HCT116 (cell line): ENCODE data around the gene ACP1. TPM values are rescaled to one million over a fixed set of nuclear protein-coding genes. Genes with fewer than 3 reads are reported as not detected.

Experiments used
- ATAC-seq: fragments of 200-7000 bp; cut with Tn5 transposase; 2 replicates; pipeline ENCODE4 v1.9.1; 2020; ENCODE audit warnings: mild to moderate bottlenecking, moderate library complexity
- BruUV-seq: library from RNA; stranded (reverse); fragments of 400-500 nt; replicated peaks from 2 replicates; lab custom pipeline; 2021; lab: Mats Ljungman, UMichigan
- CTCF ChIA-PET: fragments of 300-600 bp; sonication (Branson Sonifier 250); formaldehyde crosslinking; loops from one replicate; lab custom pipeline; 2021; ENCODE audit warnings: antibody characterized with exemption; lab: Charles Lee
- POLR2A ChIA-PET: fragments of 300-600, 350-600 bp; sonication (Branson Sonifier 250); formaldehyde crosslinking; loops from one replicate; lab custom pipeline; 2021; ENCODE audit warnings: antibody characterized with exemption; lab: Charles Lee
- RAD21 ChIA-PET, 2 experiments: fragments of 300-600 bp; sonication (Branson Sonifier 250); formaldehyde crosslinking; loops; one replicate each; lab custom pipeline; 2023; ENCODE audit warnings: low total read pairs in 2 of 2; ENCODE audit not compliant: uncharacterized antibody in 2 of 2, unreplicated experiment in 2 of 2, low non-redundant PET in 1 of 2; lab: Charles Lee
- DNase-seq: peaks from one replicate; pipeline ENCODE4 v3.0.0-alpha.2; 2010; ENCODE audit warnings: low read depth, low spot score
- H2AFZ ChIP-seq: fragments of 200-600 bp; shearing (Covaris generic), sonication (generic); 2 replicates; pipeline ENCODE4 v1.6.1; 2017; ENCODE audit warnings: low read depth, mixed run types, mixed read lengths, antibody characterized with exemption, low read length; ENCODE audit not compliant: poor library complexity, severe bottlenecking
- H3K27ac ChIP-seq: 2 replicates; pipeline ENCODE4 v1.5.1; 2012; ENCODE audit warnings: low read depth, low read length
- H3K27me3 ChIP-seq: fragments of 200-600 bp; sonication (generic); 2 replicates; pipeline ENCODE4 v1.6.1; 2016; ENCODE audit warnings: mixed run types, low read length, mixed read lengths; ENCODE audit not compliant: insufficient read depth
- H3K36me3 ChIP-seq, 2 experiments: fragments of 200-500 bp in 1 of 2; fragments of 200-600 bp in 1 of 2; sonication (Bioruptor generic) in 1 of 2; sonication (generic) in 1 of 2; 2 replicates each; pipeline versions ENCODE4 v1.5.1 to v1.6.1; 2014 to 2016; ENCODE audit warnings: low read length in 2 of 2, inconsistent platforms in 1 of 2, mixed read lengths in 1 of 2, mixed run types in 1 of 2; ENCODE audit not compliant: insufficient read depth in 2 of 2, control insufficient read depth in 1 of 2
- H3K4me1 ChIP-seq, 2 experiments: fragments of 200-600 bp in 1 of 2; sonication (generic) in 1 of 2; 2 replicates each; pipeline versions ENCODE4 v1.5.1 to v1.6.1; 2012 to 2017; ENCODE audit warnings: low read length in 2 of 2, inconsistent platforms in 1 of 2, mild to moderate bottlenecking in 1 of 2, mixed read lengths in 1 of 2, mixed run types in 1 of 2, moderate library complexity in 1 of 2; ENCODE audit not compliant: insufficient read depth in 2 of 2, control insufficient read depth in 1 of 2
- H3K4me2 ChIP-seq: fragments of 200-600 bp; sonication (generic); 2 replicates; pipeline ENCODE4 v1.6.1; 2017; ENCODE audit warnings: mixed run types, low read length, mixed read lengths
- H3K4me3 ChIP-seq, 2 experiments: fragments of 200-600 bp in 1 of 2; sonication (generic) in 1 of 2; replicated peaks in 1 of 2; 2 replicates each; pipeline ENCODE4 v1.5.1; 2011 to 2016; ENCODE audit warnings: low read length in 2 of 2, control low read depth in 1 of 2, low read depth in 1 of 2, mild to moderate bottlenecking in 1 of 2, mixed read lengths in 1 of 2, mixed run types in 1 of 2
- H3K79me2 ChIP-seq: fragments of 200-600 bp; sonication (generic); 2 replicates; pipeline ENCODE4 v1.6.1; 2017; ENCODE audit warnings: mild to moderate bottlenecking, mixed run types, low read length, moderate library complexity, mixed read lengths; ENCODE audit not compliant: insufficient read depth
- H3K9ac ChIP-seq: fragments of 200-600 bp; sonication (generic); 2 replicates; pipeline ENCODE4 v1.6.1; 2016; ENCODE audit warnings: low read length, mixed read lengths
- H3K9me2 ChIP-seq: fragments of 200-600 bp; sonication (generic), shearing (Covaris generic); 2 replicates; pipeline ENCODE4 v1.6.1; 2017; ENCODE audit warnings: mixed run types, mild to moderate bottlenecking, moderate library complexity; ENCODE audit not compliant: insufficient read depth
- H3K9me3 ChIP-seq, 2 experiments: fragments of 200-500 bp in 1 of 2; fragments of 200-600 bp in 1 of 2; sonication (Bioruptor generic) in 1 of 2; sonication (generic) in 1 of 2; 2 replicates each; pipeline ENCODE4 v1.6.1; 2014 to 2017; ENCODE audit warnings: low read length in 2 of 2, mixed read lengths in 2 of 2, inconsistent platforms in 1 of 2, low read depth in 1 of 2, mild to moderate bottlenecking in 1 of 2, mixed run types in 1 of 2, moderate library complexity in 1 of 2; ENCODE audit not compliant: control insufficient read depth in 1 of 2, insufficient read depth in 1 of 2
- H4K20me1 ChIP-seq: fragments of 200-600 bp; sonication (generic), shearing (Covaris generic); 2 replicates; pipeline ENCODE4 v1.6.1; 2017; ENCODE audit warnings: mixed run types, mild to moderate bottlenecking, moderate library complexity; ENCODE audit not compliant: insufficient read depth
- CBX3 ChIP-seq: IDR thresholded peaks from 2 replicates; pipeline ENCODE4 v1.6.1; 2012; ENCODE audit warnings: low read depth
- CEBPB ChIP-seq: IDR thresholded peaks from 2 replicates; pipeline ENCODE4 v1.6.1; 2012; ENCODE audit warnings: low read depth
- ELF1 ChIP-seq: IDR thresholded peaks from 2 replicates; pipeline ENCODE4 v1.6.1; 2012; ENCODE audit warnings: low read depth, borderline replicate concordance
- EZH2 ChIP-seq: fragments of 200-600 bp; sonication (generic); IDR thresholded peaks from 2 replicates; pipeline ENCODE4 v1.6.1; 2017; ENCODE audit warnings: antibody characterized with exemption, mixed run types
- FOSL1 ChIP-seq: IDR thresholded peaks from 2 replicates; pipeline ENCODE4 v1.6.1; 2012; ENCODE audit warnings: low read depth
- POLR2A ChIP-seq: IDR thresholded peaks from 2 replicates; pipeline ENCODE4 v1.7.0; 2011; ENCODE audit warnings: borderline replicate concordance; ENCODE audit not compliant: insufficient read depth, insufficient read length; ENCODE audit errors: extremely low read depth
- RAD21 ChIP-seq: IDR thresholded peaks from 2 replicates; pipeline ENCODE4 v1.6.1; 2012; ENCODE audit warnings: low read depth, mild to moderate bottlenecking
- SIN3A ChIP-seq: IDR thresholded peaks from 2 replicates; pipeline ENCODE4 v1.6.1; 2012; ENCODE audit warnings: low read depth
- ZFX ChIP-seq: fragments of 450-650 bp; IDR thresholded peaks from 2 replicates; pipeline ENCODE4 v1.6.1; 2017
- intact Hi-C: fragments of 100-400 bp; cut with micrococcal nuclease; formaldehyde crosslinking; loops from 2 replicates; pipeline ENCODE4 v1.10.0; 2022
- total RNA-seq: library from RNA; stranded (reverse); gene quantifications from one replicate; pipeline ENCODE4 v1.2.1, GENCODE V29; 2021; ENCODE audit not compliant: unreplicated experiment
- TF ChIP-seq, protein P1 (sequence below): IDR thresholded peaks from 2 replicates; pipeline ENCODE4 v1.6.1; 2012; ENCODE audit warnings: low read depth
- TF ChIP-seq, protein P2 (sequence below): IDR thresholded peaks from 2 replicates; pipeline ENCODE4 v1.6.1; 2012
- TF ChIP-seq, protein P3 (sequence below), 3 experiments: fragments of 200-600 bp in 1 of 3; sonication (generic) in 1 of 3; IDR thresholded peaks in 2 of 3; conservative IDR thresholded peaks in 1 of 3; 2 replicates each; pipeline ENCODE4 v1.5.1; 2012 to 2017; ENCODE audit warnings: low read depth in 2 of 3, low read length in 2 of 3, antibody characterized with exemption in 1 of 3, borderline replicate concordance in 1 of 3, control low read depth in 1 of 3, mild to moderate bottlenecking in 1 of 3, mixed read lengths in 1 of 3, mixed run types in 1 of 3, moderate library complexity in 1 of 3; ENCODE audit not compliant: insufficient read depth in 1 of 3

The ACP1 gene
- total RNA-seq, 1 experiment from 2014 or later = 113 TPM

DNA sequence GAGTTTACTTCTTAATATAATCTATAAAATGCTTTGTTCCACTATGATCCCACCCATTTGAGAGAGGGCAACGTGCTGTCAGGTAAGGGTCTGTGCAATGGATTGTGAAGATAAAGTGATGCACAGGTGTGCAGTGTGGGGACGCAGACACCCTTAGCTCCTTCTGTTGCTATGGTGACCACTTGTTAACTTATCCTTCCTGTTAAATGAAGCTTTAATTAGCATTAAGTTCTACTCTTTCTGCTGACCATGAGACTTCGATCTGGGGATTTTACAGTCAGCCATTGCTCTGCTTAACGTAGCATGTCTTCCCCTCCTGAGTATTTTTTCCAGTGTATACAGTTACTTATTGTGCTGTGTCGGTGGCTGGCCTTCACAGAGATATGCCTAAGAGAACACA, 46.2 kb downstream of the ACP1 start:
- ChIA-PET POLR2A (no interaction called here), RAD21 (no interaction called here), CTCF (no interaction called here)
- no peak for ATAC-seq
- Histone ChIP-seq H3K79me2 (no peaks in the 10 kb centered on the region), H4K20me1 (no peaks in the 10 kb centered on the region), H3K4me2 (no peak overlapping the region), H2AFZ (no peak overlapping the region), H3K36me3 (no peaks in the 10 kb centered on the region), H3K9ac (no peak overlapping the region), H3K4me3 (no peak overlapping the region), H3K9me2 (no peaks in the 10 kb centered on the region), H3K27me3 (no peaks in the 10 kb centered on the region), H3K9me3 (no peaks in the 10 kb centered on the region), H3K4me1 (no peaks in the 10 kb centered on the region), H3K27ac (no peak overlapping the region)
- intact Hi-C loops = no loop called here
- BruUV-seq = no TSS peak
- DNase-seq = no peak
- TF ChIP-seq ZFX = no peak
- no peak for TF ChIP-seq SIN3A
- TF ChIP-seq, protein P1, sequence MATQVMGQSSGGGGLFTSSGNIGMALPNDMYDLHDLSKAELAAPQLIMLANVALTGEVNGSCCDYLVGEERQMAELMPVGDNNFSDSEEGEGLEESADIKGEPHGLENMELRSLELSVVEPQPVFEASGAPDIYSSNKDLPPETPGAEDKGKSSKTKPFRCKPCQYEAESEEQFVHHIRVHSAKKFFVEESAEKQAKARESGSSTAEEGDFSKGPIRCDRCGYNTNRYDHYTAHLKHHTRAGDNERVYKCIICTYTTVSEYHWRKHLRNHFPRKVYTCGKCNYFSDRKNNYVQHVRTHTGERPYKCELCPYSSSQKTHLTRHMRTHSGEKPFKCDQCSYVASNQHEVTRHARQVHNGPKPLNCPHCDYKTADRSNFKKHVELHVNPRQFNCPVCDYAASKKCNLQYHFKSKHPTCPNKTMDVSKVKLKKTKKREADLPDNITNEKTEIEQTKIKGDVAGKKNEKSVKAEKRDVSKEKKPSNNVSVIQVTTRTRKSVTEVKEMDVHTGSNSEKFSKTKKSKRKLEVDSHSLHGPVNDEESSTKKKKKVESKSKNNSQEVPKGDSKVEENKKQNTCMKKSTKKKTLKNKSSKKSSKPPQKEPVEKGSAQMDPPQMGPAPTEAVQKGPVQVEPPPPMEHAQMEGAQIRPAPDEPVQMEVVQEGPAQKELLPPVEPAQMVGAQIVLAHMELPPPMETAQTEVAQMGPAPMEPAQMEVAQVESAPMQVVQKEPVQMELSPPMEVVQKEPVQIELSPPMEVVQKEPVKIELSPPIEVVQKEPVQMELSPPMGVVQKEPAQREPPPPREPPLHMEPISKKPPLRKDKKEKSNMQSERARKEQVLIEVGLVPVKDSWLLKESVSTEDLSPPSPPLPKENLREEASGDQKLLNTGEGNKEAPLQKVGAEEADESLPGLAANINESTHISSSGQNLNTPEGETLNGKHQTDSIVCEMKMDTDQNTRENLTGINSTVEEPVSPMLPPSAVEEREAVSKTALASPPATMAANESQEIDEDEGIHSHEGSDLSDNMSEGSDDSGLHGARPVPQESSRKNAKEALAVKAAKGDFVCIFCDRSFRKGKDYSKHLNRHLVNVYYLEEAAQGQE = no peak
- TF ChIP-seq RAD21 = no peak
- TF ChIP-seq, protein P2, sequence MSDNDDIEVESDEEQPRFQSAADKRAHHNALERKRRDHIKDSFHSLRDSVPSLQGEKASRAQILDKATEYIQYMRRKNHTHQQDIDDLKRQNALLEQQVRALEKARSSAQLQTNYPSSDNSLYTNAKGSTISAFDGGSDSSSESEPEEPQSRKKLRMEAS = no peak
- no peak for TF ChIP-seq FOSL1
- no peak for TF ChIP-seq POLR2A
- TF ChIP-seq CBX3 = no peak
- TF ChIP-seq EZH2 = no peak
- no peak for TF ChIP-seq CEBPB
- TF ChIP-seq, protein P3, sequence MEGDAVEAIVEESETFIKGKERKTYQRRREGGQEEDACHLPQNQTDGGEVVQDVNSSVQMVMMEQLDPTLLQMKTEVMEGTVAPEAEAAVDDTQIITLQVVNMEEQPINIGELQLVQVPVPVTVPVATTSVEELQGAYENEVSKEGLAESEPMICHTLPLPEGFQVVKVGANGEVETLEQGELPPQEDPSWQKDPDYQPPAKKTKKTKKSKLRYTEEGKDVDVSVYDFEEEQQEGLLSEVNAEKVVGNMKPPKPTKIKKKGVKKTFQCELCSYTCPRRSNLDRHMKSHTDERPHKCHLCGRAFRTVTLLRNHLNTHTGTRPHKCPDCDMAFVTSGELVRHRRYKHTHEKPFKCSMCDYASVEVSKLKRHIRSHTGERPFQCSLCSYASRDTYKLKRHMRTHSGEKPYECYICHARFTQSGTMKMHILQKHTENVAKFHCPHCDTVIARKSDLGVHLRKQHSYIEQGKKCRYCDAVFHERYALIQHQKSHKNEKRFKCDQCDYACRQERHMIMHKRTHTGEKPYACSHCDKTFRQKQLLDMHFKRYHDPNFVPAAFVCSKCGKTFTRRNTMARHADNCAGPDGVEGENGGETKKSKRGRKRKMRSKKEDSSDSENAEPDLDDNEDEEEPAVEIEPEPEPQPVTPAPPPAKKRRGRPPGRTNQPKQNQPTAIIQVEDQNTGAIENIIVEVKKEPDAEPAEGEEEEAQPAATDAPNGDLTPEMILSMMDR (IDR thresholded peaks at IDR 0.05 in 2 of 3, conservative IDR thresholded peaks at IDR 0.05 in 1 of 3; ENCODE audit: borderline replicate concordance in 1 of 3, insufficient read depth in 1 of 3, low read depth in 2 of 3, low read length in 2 of 3) = no peak
- no peak for TF ChIP-seq ELF1
